GM21360 (cell line): ENCODE results near the gene CLCN3.
"Not testable (repeated sequence)": the region's sequence is repeated elsewhere in the genome, so short reads cannot be mapped to it uniquely, and the experiment has no call there.

ENCODE experiments used
- ATAC-seq: cut with Tn5 transposase; IDR thresholded peaks from one replicate; pipeline ENCODE4 v1.9.1; 2021; ENCODE audit warnings: mild to moderate bottlenecking, moderate library complexity; ENCODE audit not compliant: unreplicated experiment

CLCN3 gene

DNA sequence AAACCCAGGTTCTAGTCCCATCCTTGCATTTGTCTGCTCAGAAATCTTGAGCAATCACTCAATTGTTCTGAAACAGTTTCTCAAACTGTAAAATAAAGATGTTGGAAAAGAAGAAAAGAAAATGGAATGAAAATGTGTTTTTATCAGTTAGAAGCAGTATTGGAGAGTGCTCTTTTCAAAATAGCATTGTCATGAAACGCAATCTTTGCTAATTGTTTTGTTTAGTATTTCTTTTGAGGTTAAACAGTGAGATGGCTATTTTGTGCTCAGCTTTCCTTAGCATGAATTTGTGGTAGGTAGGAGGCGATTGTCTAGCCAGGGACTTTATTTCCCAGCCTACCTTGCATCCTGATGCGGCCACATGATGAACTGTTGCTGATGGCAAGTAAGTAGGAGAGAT lies 148.0 kb downstream of the CLCN3 start:
- no peak for ATAC-seq

GRCh38 chr4:169770416-169770815 lies 150.0 kb downstream of the CLCN3 start:
- ATAC-seq: no peak

GRCh38 chr4:169771556-169772080 lies 151.2 kb downstream of the CLCN3 start:
- ATAC-seq: not testable (repeated sequence)
